HUES48 (cell line): ENCODE results near the gene CAPN2.

ENCODE experiments used
- H3K27ac ChIP-seq: one replicate; pipeline ENCODE4 v1.7.0; 2013; ENCODE audit warnings: low read depth, low read length, inconsistent platforms
- H3K27me3 ChIP-seq: 2 replicates; pipeline ENCODE4 v1.6.1; 2013; ENCODE audit warnings: mild to moderate bottlenecking, low read length; ENCODE audit not compliant: control insufficient read depth, insufficient read depth
- H3K36me3 ChIP-seq: 2 replicates; pipeline ENCODE4 v1.6.1; 2013; ENCODE audit warnings: low read length; ENCODE audit not compliant: control insufficient read depth, insufficient read depth
- H3K4me1 ChIP-seq: 2 replicates; pipeline ENCODE4 v1.6.1; 2013; ENCODE audit warnings: mild to moderate bottlenecking, low read length; ENCODE audit not compliant: control insufficient read depth, insufficient read depth
- H3K4me3 ChIP-seq: 2 replicates; pipeline ENCODE4 v1.5.1; 2013; ENCODE audit warnings: mild to moderate bottlenecking, low read depth, low read length
- H3K9ac ChIP-seq: 2 replicates; pipeline ENCODE4 v1.6.1; 2013; ENCODE audit warnings: mild to moderate bottlenecking, low read depth, low read length, moderate library complexity
- H3K9me3 ChIP-seq: 2 replicates; pipeline ENCODE4 v1.6.1; 2013; ENCODE audit warnings: low read length; ENCODE audit not compliant: control insufficient read depth, insufficient read depth

The CAPN2 gene

DNA sequence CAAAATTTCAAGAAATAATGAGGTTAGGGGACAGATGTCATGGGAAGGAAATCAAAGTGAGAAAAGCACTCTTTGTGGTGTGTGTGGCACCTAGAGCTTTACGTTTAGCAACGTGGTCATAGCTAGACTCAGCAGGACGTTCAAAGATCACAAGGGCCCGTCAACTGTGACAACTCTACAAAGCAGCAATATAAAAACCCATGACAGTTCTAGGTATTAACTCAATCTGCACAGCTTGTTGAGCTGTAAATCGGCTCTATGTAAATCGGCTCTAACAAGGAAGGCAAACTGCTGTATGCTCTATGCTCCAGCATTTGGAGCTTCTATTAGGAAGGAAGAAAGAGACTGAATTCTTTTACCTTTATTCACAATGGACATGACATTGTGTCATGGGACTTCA is 68.6 kb downstream of the CAPN2 start:
- no peaks in the 10 kb centered on the region for H3K9me3 ChIP-seq
- peaks cover 81% of the 10 kb centered on the region for H3K36me3 ChIP-seq

GRCh38 chr1:223783676-223784075 is 71.3 kb downstream of the CAPN2 start:
- Histone ChIP-seq H3K4me1 (no peaks in the 10 kb centered on the region), H3K27me3 (no peaks in the 10 kb centered on the region), H3K9ac (no peak overlapping the region), H3K27ac (no peak overlapping the region), H3K4me3 (no peak overlapping the region), H3K36me3 (peaks cover 78% of the 10 kb centered on the region), H3K9me3 (no peaks in the 10 kb centered on the region)

More for the DNA sequence above, 68.6 kb downstream of the CAPN2 start:
- no peak overlapping the region for H3K27ac ChIP-seq
- H3K9ac ChIP-seq, result no peak overlapping the region
- no peaks in the 10 kb centered on the region for H3K4me1 ChIP-seq
- H3K4me3 ChIP-seq, result no peak overlapping the region
- no peaks in the 10 kb centered on the region for H3K27me3 ChIP-seq

GRCh38 chr1:223784541-223784940 is 72.2 kb downstream of the CAPN2 start:
- Histone ChIP-seq H3K9ac (no peak overlapping the region), H3K27me3 (no peaks in the 10 kb centered on the region), H3K4me1 (no peaks in the 10 kb centered on the region), H3K27ac (no peak overlapping the region), H3K4me3 (no peak overlapping the region), H3K9me3 (no peaks in the 10 kb centered on the region), H3K36me3 (peaks cover 80% of the 10 kb centered on the region)

DNA sequence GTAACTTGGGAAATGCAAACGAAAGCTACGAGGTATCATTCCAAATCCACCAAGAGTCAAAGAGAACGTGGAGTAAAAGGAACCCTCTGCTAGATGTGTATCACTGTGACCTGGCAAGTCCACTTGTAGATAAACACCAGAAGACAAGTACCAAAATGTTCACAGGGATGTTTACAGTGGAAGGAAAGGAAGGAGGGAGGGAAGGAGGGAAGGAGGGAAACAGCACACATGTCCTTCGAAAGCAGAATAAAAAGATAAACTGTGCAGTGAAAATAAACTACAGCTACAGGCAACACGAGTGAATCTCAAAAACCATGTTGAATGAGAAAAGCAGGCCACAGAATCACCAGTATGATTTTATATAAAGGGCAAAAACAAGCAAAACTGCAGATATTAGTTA is 73.5 kb downstream of the CAPN2 start:
- Histone ChIP-seq H3K9me3 (no peaks in the 10 kb centered on the region), H3K4me1 (no peaks in the 10 kb centered on the region), H3K27me3 (no peaks in the 10 kb centered on the region), H3K27ac (no peak overlapping the region), H3K36me3 (peaks cover 72% of the 10 kb centered on the region), H3K9ac (no peak overlapping the region), H3K4me3 (no peak overlapping the region)

GRCh38 chr1:223788746-223789415 is 76.5 kb downstream of the CAPN2 start:
- H3K9me3 ChIP-seq, result no peaks in the 10 kb centered on the region
- no peak overlapping the region for H3K27ac ChIP-seq
- peaks cover 78% of the 10 kb centered on the region for H3K36me3 ChIP-seq
- H3K27me3 ChIP-seq, result no peaks in the 10 kb centered on the region
- H3K4me1 ChIP-seq, result no peaks in the 10 kb centered on the region
- no peak overlapping the region for H3K4me3 ChIP-seq
- H3K9ac ChIP-seq, result no peak overlapping the region

- Histone ChIP-seq H3K9ac (no peak overlapping the region), H3K36me3 (peaks cover 85% of the 10 kb centered on the region), H3K4me3 (no peak overlapping the region), H3K4me1 (no peaks in the 10 kb centered on the region), H3K27ac (no peak overlapping the region), H3K27me3 (no peaks in the 10 kb centered on the region), H3K9me3 (no peaks in the 10 kb centered on the region)
Observed at GRCh38 chr1:223792046-223792445, 79.7 kb downstream of the CAPN2 start.

DNA sequence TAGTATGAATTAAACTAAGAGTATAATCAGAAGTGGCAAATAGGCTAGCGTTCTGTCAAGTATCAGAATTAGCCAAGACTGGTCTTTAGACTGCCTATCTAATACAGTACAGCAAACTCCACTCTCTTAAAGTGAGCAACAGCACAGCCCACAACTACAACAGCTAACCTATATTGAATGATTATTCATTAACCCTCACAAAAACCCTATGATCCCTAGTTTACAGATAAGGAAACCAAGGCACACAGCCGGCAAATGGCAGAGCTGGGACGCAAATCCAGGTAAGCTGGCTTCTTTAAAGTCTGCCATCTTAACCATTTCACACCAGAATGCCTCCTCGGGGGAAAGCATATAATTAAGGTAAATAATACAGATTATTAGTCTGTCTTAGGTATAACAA is 81.4 kb downstream of the CAPN2 start:
- Histone ChIP-seq H3K9ac (no peak overlapping the region), H3K9me3 (no peaks in the 10 kb centered on the region), H3K27me3 (no peaks in the 10 kb centered on the region), H3K4me1 (no peaks in the 10 kb centered on the region), H3K27ac (no peak overlapping the region), H3K36me3 (peaks cover 89% of the 10 kb centered on the region), H3K4me3 (no peak overlapping the region)

DNA sequence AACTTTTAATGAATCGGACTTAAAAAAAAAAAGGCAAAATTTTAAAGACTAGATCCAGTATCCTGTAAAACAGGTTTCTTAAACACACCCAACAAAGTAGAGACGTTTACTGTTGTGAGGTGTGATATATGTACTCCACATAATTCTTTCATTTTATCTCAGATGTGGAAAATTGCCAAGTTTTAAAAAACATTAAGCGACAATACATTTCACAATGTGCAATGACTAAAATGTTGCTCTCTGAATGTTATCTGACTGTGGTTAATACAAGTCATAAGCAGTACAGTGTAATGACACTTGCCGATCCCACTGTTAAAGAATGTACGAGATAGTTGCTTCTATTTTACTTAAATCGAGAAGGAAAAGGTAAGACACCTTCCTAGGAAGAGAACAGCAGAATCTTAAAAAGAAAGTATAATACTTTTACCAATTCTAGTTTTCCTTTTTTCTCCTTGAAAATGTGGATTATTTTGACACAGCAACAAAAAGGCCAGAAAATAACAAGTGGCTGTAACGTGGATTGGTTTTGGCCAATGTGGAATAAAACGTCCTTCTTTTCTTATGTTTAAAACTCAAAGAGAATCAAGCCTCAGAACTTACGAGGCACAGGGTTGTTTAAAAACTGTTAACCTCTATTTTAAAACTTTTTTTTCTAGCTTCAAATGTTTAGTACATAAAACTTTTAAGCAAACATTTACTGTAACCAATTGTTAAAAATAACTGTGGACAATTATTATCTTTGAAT is 82.0 kb downstream of the CAPN2 start:
- Histone ChIP-seq H3K27ac (no peak overlapping the region), H3K9me3 (no peaks in the 10 kb centered on the region), H3K9ac (no peak overlapping the region), H3K4me1 (no peaks in the 10 kb centered on the region), H3K27me3 (no peaks in the 10 kb centered on the region), H3K36me3 (peaks cover 89% of the 10 kb centered on the region), H3K4me3 (no peak overlapping the region)

DNA sequence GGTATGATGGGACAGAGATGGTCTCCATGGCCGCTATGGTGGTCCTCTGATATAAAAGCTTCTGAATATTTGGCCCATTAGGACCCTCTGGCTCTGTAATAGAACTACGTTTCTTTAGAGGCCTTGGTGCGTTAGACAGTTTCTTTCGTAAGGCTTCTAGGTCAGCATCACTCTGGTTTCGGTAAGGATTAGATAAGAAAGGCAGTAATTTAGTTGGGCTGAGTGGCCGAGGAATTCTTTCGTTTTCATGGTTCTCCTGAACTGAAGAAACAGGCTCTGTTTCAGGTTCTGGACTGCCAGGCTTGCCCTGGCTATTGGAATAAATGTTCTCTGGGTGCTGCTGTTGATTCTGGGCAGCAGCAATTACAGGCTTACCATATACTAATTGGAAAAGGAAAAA is 83.9 kb downstream of the CAPN2 start:
- H3K36me3 ChIP-seq, result peaks cover 98% of the 10 kb centered on the region
- H3K4me3 ChIP-seq, result no peak overlapping the region
- H3K4me1 ChIP-seq, result no peaks in the 10 kb centered on the region
- no peak overlapping the region for H3K27ac ChIP-seq
- no peaks in the 10 kb centered on the region for H3K9me3 ChIP-seq
- H3K9ac ChIP-seq, result no peak overlapping the region
- no peaks in the 10 kb centered on the region for H3K27me3 ChIP-seq

- Histone ChIP-seq H3K4me1 (no peaks in the 10 kb centered on the region; the same call in 1 of the 2 replicates), H3K9me3 (0 out of 2 replicates have a peak, but pooled peaks cover 2% of the 10 kb centered on the region), H3K27me3 (no peaks in the 10 kb centered on the region), H3K36me3 (peaks cover 98% of the 10 kb centered on the region), H3K9ac (no peak overlapping the region), H3K27ac (no peak overlapping the region), H3K4me3 (no peak overlapping the region)
Observed at GRCh38 chr1:223802032-223802431, 89.7 kb downstream of the CAPN2 start.

- Histone ChIP-seq H3K9me3 (0 out of 2 replicates have a peak, but pooled peaks cover 6% of the 10 kb centered on the region), H3K4me3 (no peak overlapping the region), H3K27ac (no peak overlapping the region), H3K27me3 (no peaks in the 10 kb centered on the region), H3K9ac (no peak overlapping the region), H3K4me1 (no peaks in the 10 kb centered on the region; the same call in 1 of the 2 replicates), H3K36me3 (peaks cover 98% of the 10 kb centered on the region)
Observed at GRCh38 chr1:223802602-223803001, 90.3 kb downstream of the CAPN2 start.
